HG03558 (cell line): ENCODE data around the gene STARD5.
A peak's percentile ranks its signal among the peaks of the same experiment; 100 is the strongest.

ENCODE experiments used
- ATAC-seq: cut with Tn5 transposase; IDR thresholded peaks from one replicate; pipeline ENCODE4 v1.9.1; 2021; ENCODE audit warnings: moderate number of reproducible peaks; ENCODE audit not compliant: unreplicated experiment; ENCODE audit errors: extremely low read depth

The STARD5 gene

GRCh38 chr15:81315452-81316175 lies 8.3 kb downstream of the STARD5 start:
- no peak for ATAC-seq

GRCh38 chr15:81314378-81314777 lies 9.6 kb downstream of the STARD5 start:
- no peak for ATAC-seq

DNA sequence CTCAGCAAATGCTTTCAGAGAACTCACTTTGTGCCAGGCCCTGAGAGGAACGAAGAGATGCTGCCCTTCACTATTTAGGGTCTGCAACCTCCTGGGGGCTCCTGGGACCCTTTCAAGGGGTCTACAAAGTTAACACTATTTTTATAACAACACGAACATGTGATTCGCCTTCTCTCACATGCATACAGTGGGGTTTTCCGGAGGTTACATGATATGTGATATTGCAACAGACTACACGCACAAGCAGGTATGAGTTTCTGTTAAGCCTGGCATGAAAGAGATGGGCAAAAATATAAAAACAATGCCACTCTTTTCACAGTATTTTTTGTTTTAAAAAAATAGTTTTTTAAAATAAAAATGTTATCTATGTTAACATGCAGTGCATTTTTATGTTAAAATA lies 10.3 kb downstream of the STARD5 start:
- no peak for ATAC-seq

DNA sequence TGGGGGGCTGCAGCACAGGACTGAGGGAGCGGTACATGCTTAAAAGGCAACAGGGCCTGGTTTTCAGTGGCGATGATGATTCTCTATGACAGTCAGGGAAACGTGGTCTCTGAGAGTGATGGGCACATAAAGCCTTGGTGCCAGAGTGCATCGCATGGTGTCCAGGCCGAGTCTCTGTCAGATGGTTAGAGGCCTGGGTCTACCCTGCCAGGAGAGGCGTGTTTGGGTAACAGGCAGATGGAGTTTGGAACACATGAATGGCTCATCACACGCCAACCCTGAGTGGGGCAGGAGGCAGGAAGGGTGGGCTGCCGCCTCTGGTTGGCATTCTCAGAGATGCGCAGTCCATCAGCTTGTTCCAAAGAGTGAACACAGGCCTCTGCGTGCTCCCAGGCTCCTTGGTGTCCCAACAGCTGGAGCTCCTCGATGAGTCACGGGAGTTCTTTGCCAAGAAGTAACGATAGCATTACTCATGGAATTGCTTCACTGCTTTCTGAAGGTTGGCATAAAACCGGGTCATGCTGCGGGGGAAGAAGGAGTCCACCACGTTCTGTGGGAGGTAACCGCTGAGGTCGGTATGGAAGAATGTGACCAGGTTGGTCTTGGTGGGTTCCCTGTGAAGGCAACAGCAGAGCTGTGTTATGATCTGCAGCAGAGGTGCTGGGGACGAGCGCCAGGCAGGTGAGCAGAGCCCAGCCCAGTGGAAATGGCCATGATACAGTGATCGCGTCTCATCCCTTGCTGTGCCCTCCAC lies 11.0 kb downstream of the STARD5 start:
- ATAC-seq: no peak

GRCh38 chr15:81311752-81312464 lies 12.0 kb downstream of the STARD5 start:
- ATAC-seq: no peak

GRCh38 chr15:81310480-81310879 lies 13.5 kb downstream of the STARD5 start:
- no peak for ATAC-seq

DNA sequence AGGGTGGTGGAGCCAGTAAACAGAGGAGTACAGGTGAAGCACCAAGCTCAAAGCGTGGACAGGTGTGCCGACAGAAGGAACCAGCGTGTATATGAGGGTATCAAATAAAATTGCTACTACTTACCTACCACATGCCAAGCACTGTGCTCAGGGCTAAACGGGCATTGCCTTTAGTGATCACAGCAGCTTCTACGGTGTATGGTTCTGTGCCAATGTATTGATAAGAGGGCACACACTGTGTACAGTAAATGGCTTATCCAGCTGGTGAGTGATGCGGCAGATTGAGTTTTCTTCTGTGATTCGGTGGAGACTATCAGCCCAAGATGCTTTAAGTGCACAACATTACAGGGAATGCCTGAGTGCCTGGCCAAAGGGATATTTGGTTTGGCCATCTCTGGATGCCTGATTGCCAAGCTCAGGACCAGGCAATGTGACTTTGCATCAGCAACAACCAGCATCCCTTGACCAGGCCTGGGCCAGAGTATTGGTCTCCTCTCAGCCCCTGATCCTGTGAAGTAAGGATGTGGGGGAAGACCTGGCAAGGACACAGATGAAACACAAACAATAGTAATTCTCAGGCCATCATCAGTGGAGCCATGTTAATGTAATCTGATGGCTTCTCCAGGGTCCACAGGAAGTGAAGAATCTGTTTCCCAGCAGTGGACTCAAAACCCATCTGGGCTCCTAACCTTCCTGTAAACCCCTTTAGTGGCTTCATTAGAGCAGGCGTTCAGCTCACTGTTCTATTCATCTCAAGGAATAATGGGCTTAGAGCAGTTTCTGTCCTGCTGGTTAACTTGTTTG lies 14.1 kb downstream of the STARD5 start:
- ATAC-seq: no peak

DNA sequence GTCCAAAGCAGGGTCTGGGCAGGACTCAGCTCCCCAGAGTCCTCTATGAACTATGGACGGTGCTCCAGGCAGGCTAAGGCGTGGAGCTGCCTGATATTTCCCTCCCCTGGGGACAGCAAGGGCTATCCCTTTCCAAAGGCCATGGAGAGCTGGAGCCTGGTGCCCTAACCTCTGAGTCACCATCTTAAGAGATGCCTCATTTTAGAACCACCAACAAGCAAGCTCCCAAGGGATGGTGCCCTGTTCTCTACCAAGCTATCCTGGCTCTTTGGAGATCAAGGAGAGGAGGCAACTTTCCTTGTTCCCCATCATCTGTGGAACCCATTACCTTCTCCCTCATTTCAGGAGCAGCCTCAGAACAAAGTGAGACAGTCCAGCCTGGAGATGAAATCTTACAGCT lies 15.7 kb downstream of the STARD5 start:
- no peak for ATAC-seq

DNA sequence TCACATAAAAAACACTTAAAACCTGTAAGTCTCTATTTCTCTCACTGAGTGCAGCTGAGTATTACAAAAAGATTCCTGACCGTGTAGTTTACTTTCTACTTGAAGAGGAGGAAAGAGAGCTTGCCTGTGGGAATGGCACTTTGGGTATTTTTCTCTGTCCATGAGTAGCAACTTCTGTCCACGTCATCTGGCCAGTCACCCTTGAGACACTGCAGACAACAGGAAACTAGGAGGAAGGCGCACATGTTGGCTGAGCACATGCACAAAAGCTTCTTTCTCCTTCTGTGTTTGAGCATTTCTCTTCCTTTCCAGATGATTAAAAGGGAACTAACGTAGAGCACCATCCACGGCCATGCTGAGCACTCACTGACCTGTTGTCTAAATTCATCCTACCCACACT lies 19.7 kb downstream of the STARD5 start:
- no peak for ATAC-seq

GRCh38 chr15:81303244-81304225 lies 20.4 kb downstream of the STARD5 start:
- ATAC-seq: no peak

- ATAC-seq: no peak
These were observed 21.2 kb downstream of the STARD5 start for GRCh38 chr15:81302701-81303109.

- peak; percentile 68 for ATAC-seq
These were observed 22.0 kb downstream of the STARD5 start for GRCh38 chr15:81301815-81302399.

DNA sequence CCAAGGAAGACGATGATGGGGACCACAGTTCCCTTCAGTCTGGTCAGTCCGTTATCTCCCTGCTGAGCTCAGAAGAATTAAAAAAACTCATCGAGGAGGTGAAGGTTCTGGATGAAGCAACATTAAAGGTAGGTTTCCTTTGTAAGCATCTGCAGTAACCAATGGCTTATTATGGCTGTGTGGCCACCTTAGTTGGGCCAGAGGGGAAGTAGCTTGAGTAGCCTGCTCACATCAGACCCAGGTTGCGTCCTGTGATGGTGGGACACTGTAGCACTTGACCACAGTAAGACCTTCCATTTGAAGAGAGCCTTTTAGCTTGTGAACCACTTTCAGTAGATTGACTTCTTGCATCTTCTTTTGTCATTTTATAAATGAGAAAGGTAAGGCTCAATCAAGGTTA lies 22.6 kb downstream of the STARD5 start:
- no peak for ATAC-seq

- no peak for ATAC-seq
These were observed 24.2 kb downstream of the STARD5 start for GRCh38 chr15:81299630-81300273.

DNA sequence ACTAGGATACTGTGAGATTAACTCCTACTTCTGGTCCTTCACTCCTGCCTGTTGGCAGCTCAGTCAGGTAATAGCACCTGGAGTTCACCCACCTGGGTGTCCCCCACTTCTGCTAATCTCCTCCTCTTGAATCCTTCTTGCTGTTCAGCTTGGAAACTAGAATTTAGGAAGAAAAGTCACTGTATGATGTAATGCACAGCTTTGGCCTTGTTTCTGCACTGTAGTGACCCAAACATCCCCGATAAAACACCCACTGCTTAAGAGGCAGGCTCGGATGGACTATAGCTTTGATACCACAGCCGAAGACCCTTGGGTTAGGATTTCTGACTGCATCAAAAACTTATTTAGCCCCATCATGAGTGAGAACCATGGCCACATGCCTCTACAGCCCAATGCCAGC lies 24.8 kb downstream of the STARD5 start:
- ATAC-seq: no peak

- ATAC-seq: no peak
These were observed 25.3 kb downstream of the STARD5 start for GRCh38 chr15:81298611-81299010.

GRCh38 chr15:81297603-81298575 lies 26.1 kb downstream of the STARD5 start:
- ATAC-seq: no peak
